DOHH2 (cell line): Measurements from ENCODE around the gene INTS15.

Experiments used
- EZH2phosphoT487 ChIP-seq: fragments of 200-600 bp; sonication (generic); IDR thresholded peaks from 2 replicates; pipeline ENCODE4 v1.6.1; 2017; ENCODE audit warnings: borderline replicate concordance, mild to moderate bottlenecking, antibody characterized with exemption, low read length, moderate library complexity, mixed read lengths
- TF ChIP-seq, protein P1 (sequence below): fragments of 200-600 bp; sonication (generic); IDR thresholded peaks from one replicate; pipeline ENCODE4 v1.5.1; 2014; ENCODE audit warnings: antibody characterized with exemption, mild to moderate bottlenecking, low read depth, low read length; ENCODE audit not compliant: poor library complexity, severe bottlenecking

DNA sequence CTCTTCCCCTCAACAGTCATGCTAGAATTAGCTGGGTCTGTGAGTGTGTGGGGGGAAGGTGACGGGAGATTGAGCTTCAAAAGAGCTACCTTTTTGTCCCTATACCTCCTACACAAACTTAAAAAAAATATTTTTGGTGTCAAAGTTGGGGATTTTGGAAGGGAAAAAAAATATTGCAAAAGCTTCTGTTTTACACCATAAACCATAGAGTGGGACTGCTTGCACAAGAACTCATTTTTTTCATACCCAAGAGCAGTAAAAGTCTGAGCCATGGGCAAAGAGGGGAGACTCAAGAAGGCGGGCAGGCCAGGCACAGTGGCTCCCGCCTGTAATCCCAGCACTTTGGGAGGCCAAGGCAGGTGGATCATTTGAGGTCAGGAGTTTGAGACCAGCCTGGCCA, 21.9 kb upstream of the INTS15 start:
- TF ChIP-seq, protein P1, sequence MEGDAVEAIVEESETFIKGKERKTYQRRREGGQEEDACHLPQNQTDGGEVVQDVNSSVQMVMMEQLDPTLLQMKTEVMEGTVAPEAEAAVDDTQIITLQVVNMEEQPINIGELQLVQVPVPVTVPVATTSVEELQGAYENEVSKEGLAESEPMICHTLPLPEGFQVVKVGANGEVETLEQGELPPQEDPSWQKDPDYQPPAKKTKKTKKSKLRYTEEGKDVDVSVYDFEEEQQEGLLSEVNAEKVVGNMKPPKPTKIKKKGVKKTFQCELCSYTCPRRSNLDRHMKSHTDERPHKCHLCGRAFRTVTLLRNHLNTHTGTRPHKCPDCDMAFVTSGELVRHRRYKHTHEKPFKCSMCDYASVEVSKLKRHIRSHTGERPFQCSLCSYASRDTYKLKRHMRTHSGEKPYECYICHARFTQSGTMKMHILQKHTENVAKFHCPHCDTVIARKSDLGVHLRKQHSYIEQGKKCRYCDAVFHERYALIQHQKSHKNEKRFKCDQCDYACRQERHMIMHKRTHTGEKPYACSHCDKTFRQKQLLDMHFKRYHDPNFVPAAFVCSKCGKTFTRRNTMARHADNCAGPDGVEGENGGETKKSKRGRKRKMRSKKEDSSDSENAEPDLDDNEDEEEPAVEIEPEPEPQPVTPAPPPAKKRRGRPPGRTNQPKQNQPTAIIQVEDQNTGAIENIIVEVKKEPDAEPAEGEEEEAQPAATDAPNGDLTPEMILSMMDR, result no peak
- TF ChIP-seq EZH2phosphoT487, result no peak
